Measurements from ENCODE around the gene SAXO2. TPM values are rescaled to one million over a fixed set of nuclear protein-coding genes. Genes with fewer than 3 reads are reported as not detected.

The SAXO2 gene
- total and polyA plus RNA-seq, 10 of the 15 experiments (the other 5 are each of a cell fraction or from before 2014, with no cell fraction given) = 0.06 to 2.3 (median 1.4) TPM

DNA sequence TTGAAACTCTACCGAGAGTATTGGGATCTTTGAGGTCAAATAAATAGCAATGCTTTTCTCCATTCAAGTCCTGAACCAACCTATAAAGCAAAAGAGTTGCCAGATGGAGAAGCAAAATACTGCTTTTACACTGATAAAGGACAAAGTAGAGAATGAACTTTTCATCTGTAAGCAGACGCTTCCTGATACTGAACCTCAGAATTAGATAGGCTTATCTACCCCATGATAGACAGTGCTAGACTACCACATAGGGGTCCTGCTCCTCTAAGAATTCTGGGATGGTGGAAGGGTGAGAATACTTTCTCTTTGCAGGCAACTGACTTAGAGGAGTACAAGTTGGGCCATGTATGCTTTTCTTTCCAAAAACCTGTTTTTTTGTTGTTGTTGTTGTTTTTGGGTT is 9.5 kb downstream of the SAXO2 start:
- Histone ChIP-seq H3K4me1 (ENCODE audit: control insufficient read depth, insufficient read depth, low read length) (peaks cover 2% of the 10 kb centered on the region; the same call in 1 of the 2 replicates), H3K9me3 (replicated peaks; ENCODE audit: control insufficient read depth, insufficient read depth, low read length) (peaks cover 2% of the 10 kb centered on the region; the same call in 1 of the 3 replicates), H3K4me3 (no peak overlapping the region), H4K20me1 (ENCODE audit: control insufficient read depth, insufficient read depth) (no peaks in the 10 kb centered on the region), H3K4me2 (ENCODE audit: control insufficient read depth, insufficient read depth) (no peak overlapping the region), H3K36me3 (ENCODE audit: control insufficient read depth in 2 of 2, insufficient read depth in 2 of 2, low read length in 1 of 2) (no peaks in the 10 kb centered on the region), H2AFZ (ENCODE audit: control insufficient read depth, low read depth, low read length) (no peak overlapping the region), H3K79me2 (ENCODE audit: control insufficient read depth, insufficient read depth, low read length) (no peaks in the 10 kb centered on the region), H3K27me3 (replicated peaks in 1 of 2; ENCODE audit: control insufficient read depth in 2 of 2, insufficient read depth in 2 of 2, low read length in 1 of 2) (no peaks in the 10 kb centered on the region), H3K27ac (ENCODE audit: control insufficient read depth, insufficient read depth) (no peak overlapping the region), H3K9ac (ENCODE audit: control insufficient read depth, insufficient read depth, low read length) (no peak overlapping the region)
- ChIA-PET CTCF (interaction anchor here (0.7 kb wide), 1 partner anchor 9 kb away, joined by 3 read pairs; no protein-coding TSS in a partner anchor), POLR2A (no interaction called here), RAD21 (ENCODE audit: unreplicated experiment) (no interaction called here), SMC1A (ENCODE audit: uncharacterized antibody, unreplicated experiment) (no interaction called here)
- no TSS peak for BruUV-seq (replicated peaks)
- no peak for DNase-seq (ENCODE audit: low read depth, low spot score)
- 74% methylated on average over 2 of the region's 2 CpGs for WGBS (ENCODE audit: insufficient coverage, insufficient replicate concordance, low lambda C conversion rate, missing lambda C conversion rate)
- intact Hi-C loops (cut with micrococcal nuclease; ENCODE audit: unreplicated experiment) (no loop called here), in situ Hi-C loops (cut with MboI) (no loop called here)
- no peak for FAIRE-seq
- no peak for ATAC-seq
- TF ChIP-seq POLR2AphosphoS5 (IDR thresholded peaks at IDR 0.05; ENCODE audit: low read length) (no peak), EP300 (IDR thresholded peaks at IDR 0.05; ENCODE audit: borderline replicate concordance in 1 of 2, control insufficient read depth in 1 of 2, low read depth in 2 of 2, low read length in 2 of 2) (no peak), NFYB (IDR thresholded peaks at IDR 0.05; ENCODE audit: insufficient read depth, low read depth, low read length) (no peak), BCLAF1 (IDR thresholded peaks at IDR 0.05) (no peak), NFXL1 (IDR thresholded peaks at IDR 0.05; ENCODE audit: borderline replicate concordance) (no peak), ESRRA (IDR thresholded peaks at IDR 0.05; ENCODE audit: low read length) (no peak)
